Measurements from ENCODE around the gene FZD10. TPM values are rescaled to one million over a fixed set of nuclear protein-coding genes. Genes with fewer than 3 reads are reported as not detected.

The FZD10 gene
- total RNA-seq, 1 donor from 2014 or later, result 1.0 TPM

DNA sequence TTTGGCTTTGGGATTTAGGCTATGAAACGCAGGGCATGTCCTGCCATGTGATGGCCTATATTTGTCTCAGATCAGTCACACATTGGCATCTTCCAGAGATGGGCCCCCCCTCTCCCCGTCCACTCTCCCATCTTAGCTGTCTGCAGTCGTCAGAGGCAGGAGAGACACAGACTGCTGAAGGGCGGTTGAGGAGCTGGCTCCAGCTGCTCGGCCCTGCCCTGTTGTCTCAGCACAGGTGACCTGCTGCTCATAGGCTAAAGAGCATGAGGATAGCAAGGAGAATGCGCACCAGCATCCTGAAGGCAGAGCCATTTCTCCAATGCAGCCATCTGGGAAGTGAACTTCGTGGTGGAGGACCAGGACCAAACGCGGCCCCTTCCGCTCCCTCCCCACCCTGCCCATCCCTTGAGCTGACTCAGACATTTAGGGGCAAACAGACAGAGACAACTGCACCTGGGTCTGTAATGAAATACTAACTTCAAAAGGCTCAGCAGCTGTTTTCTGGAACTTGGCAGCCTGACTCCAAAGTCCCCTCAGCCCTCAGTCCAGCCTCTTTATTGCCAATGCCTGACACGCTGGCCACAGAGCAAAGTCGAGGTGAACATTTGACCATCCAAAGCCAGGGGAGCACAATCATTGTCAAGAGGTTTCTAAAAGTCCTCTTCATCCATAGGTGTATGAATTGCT lies 22.3 kb downstream of the FZD10 start:
- no peak overlapping the region for H3K4me3 ChIP-seq (ENCODE audit: low read depth, low read length)
- DNase-seq (ENCODE audit: low read depth), result no peak
- no peak for TF ChIP-seq CTCF (conservative IDR thresholded peaks at IDR 0.05; ENCODE audit: low read depth, low read length)

- no peak for DNase-seq (ENCODE audit: low read depth)
- H3K4me3 ChIP-seq (ENCODE audit: low read depth, low read length), result no peak overlapping the region
- no peak for TF ChIP-seq CTCF (conservative IDR thresholded peaks at IDR 0.05; ENCODE audit: low read depth, low read length)
Measured at GRCh38 chr12:130185455-130186391, 23.5 kb downstream of the FZD10 start.

DNA sequence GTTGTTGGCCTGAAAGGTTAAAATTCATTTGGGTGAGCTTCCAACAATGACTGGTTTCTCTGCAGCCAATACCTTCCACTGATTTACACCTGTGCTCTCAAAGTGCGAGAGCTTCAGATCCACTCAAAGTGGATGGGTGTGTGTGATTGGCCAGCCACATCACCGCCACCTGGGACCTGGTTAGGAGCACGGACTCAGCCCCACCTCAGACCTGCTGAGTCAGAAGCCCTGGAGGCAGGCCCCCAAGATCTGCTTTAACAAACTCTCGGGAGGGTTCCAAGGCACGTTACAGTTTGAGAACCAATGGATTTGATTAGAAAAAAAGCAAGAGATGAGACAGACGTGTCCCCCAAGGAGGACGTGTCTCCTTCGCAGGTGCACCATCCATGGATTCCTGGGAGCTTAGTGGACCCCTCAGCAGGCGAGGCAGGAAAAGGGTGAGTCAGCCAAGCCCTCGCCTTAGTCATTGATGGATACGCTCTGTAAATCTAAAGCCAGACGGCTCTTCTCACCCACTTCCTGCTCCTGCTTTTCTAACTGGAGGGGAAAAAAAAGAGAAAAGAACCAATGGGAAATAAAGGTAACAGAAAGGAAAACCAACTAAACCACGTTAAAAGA lies 24.5 kb downstream of the FZD10 start:
- no peak overlapping the region for H3K4me3 ChIP-seq (ENCODE audit: low read depth, low read length)
- no peak for TF ChIP-seq CTCF (conservative IDR thresholded peaks at IDR 0.05; ENCODE audit: low read depth, low read length)
- DNase-seq (ENCODE audit: low read depth), result peak; percentile 42

- TF ChIP-seq CTCF (conservative IDR thresholded peaks at IDR 0.05; ENCODE audit: low read depth, low read length), result peak; percentile 35
- H3K4me3 ChIP-seq (ENCODE audit: low read depth, low read length), result no peak overlapping the region
- no peak for DNase-seq (ENCODE audit: low read depth)
Measured at GRCh38 chr12:130192642-130193345, 30.5 kb downstream of the FZD10 start.

DNA sequence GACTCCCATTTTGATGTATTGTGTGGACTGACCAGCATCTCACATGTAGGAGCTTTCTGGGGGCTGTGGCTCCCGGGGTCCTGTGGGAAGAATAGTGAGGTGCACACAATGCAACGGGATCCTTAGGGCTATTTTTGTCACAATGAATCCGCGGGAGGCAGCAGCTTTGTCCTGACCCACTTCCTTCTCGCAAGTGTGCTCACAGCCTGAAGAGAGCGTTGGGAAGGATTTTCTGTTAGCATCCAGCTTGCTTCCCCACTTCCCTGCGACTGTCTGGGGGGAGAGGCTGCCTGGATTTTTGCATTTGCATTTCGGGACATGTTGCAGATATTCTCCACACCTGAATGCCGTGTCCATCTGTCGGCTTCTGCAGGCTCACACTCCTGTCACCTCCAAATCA lies 31.9 kb downstream of the FZD10 start:
- TF ChIP-seq CTCF (conservative IDR thresholded peaks at IDR 0.05; ENCODE audit: low read depth, low read length), result no peak
- DNase-seq (ENCODE audit: low read depth), result no peak
- no peak overlapping the region for H3K4me3 ChIP-seq (ENCODE audit: low read depth, low read length)

- DNase-seq (ENCODE audit: low read depth), result no peak
- no peak for TF ChIP-seq CTCF (conservative IDR thresholded peaks at IDR 0.05; ENCODE audit: low read depth, low read length)
- H3K4me3 ChIP-seq (ENCODE audit: low read depth, low read length), result no peak overlapping the region
Measured at GRCh38 chr12:130195369-130195768, 33.1 kb downstream of the FZD10 start.

All from epithelial cell of proximal tubule (primary cell).